ENCODE results near the gene TMEM175.

The TMEM175 gene

GRCh38 chr4:985123-985830 is 53.0 kb downstream of the TMEM175 start:
- H3K36me3 ChIP-seq (ENCODE audit: insufficient read depth, low read length): no peaks in the 10 kb centered on the region
- H3K27ac ChIP-seq (ENCODE audit: low read depth, low read length): no peak overlapping the region
- no peak overlapping the region for H3K4me3 ChIP-seq (ENCODE audit: low read depth in 1 of 2, low read length in 2 of 2)
- no peak overlapping the region for H3K9ac ChIP-seq (ENCODE audit: low read length)
- no peaks in the 10 kb centered on the region for H3K9me3 ChIP-seq (ENCODE audit: low read length)
- no peaks in the 10 kb centered on the region for H3K27me3 ChIP-seq (ENCODE audit: control insufficient read depth in 1 of 2, insufficient read depth in 2 of 2, low read length in 2 of 2)
- peaks cover 16% of the 10 kb centered on the region for H3K4me1 ChIP-seq (ENCODE audit: insufficient read depth, low read length)

GRCh38 chr4:986428-986878 is 54.2 kb downstream of the TMEM175 start:
- no peaks in the 10 kb centered on the region for H3K36me3 ChIP-seq (ENCODE audit: insufficient read depth, low read length)
- no peaks in the 10 kb centered on the region for H3K27me3 ChIP-seq (ENCODE audit: control insufficient read depth in 1 of 2, insufficient read depth in 2 of 2, low read length in 2 of 2)
- H3K4me3 ChIP-seq (ENCODE audit: low read depth in 1 of 2, low read length in 2 of 2): peak overlapping the region; percentile 74 to 77
- no peaks in the 10 kb centered on the region for H3K9me3 ChIP-seq (ENCODE audit: low read length)
- peaks cover 16% of the 10 kb centered on the region for H3K4me1 ChIP-seq (ENCODE audit: insufficient read depth, low read length)
- peak overlapping the region; percentile 50 for H3K9ac ChIP-seq (ENCODE audit: low read length)
- H3K27ac ChIP-seq (ENCODE audit: low read depth, low read length): peak overlapping the region; percentile 34

- Histone ChIP-seq H3K4me3 (ENCODE audit: low read depth in 1 of 2, low read length in 2 of 2) (peak within 1 kb of the TSS; percentile 74 to 77), H3K9ac (ENCODE audit: low read length) (peak within 1 kb of the TSS; percentile 50), H3K27ac (ENCODE audit: low read depth, low read length) (peak within 1 kb of the TSS; percentile 34), H3K9me3 (ENCODE audit: low read length) (no peaks in the 10 kb centered on the region), H3K36me3 (ENCODE audit: insufficient read depth, low read length) (no peaks in the 10 kb centered on the region), H3K27me3 (ENCODE audit: control insufficient read depth in 1 of 2, insufficient read depth in 2 of 2, low read length in 2 of 2) (no peaks in the 10 kb centered on the region), H3K4me1 (ENCODE audit: insufficient read depth, low read length) (peaks cover 16% of the 10 kb centered on the region)
Measured at GRCh38 chr4:986879-987623, 54.8 kb downstream of the TMEM175 start, which contains the start of gene IDUA. TSS of gene IDUA (plus strand) at chr4:987044. CDS start at chr4:987085, 41 bp downstream.

GRCh38 chr4:987624-988513 is 55.6 kb downstream of the TMEM175 start:
- Histone ChIP-seq H3K4me3 (ENCODE audit: low read depth in 1 of 2, low read length in 2 of 2) (peak overlapping the region; percentile 71 to 77), H3K27me3 (ENCODE audit: control insufficient read depth in 1 of 2, insufficient read depth in 2 of 2, low read length in 2 of 2) (no peaks in the 10 kb centered on the region), H3K4me1 (ENCODE audit: insufficient read depth, low read length) (peaks cover 16% of the 10 kb centered on the region), H3K36me3 (ENCODE audit: insufficient read depth, low read length) (no peaks in the 10 kb centered on the region), H3K9ac (ENCODE audit: low read length) (no peak overlapping the region), H3K9me3 (ENCODE audit: low read length) (no peaks in the 10 kb centered on the region), H3K27ac (ENCODE audit: low read depth, low read length) (no peak overlapping the region)

- Histone ChIP-seq H3K4me3 (ENCODE audit: low read depth in 1 of 2, low read length in 2 of 2) (no peak overlapping the region), H3K36me3 (ENCODE audit: insufficient read depth, low read length) (no peaks in the 10 kb centered on the region), H3K27ac (ENCODE audit: low read depth, low read length) (no peak overlapping the region), H3K9me3 (ENCODE audit: low read length) (no peaks in the 10 kb centered on the region), H3K9ac (ENCODE audit: low read length) (no peak overlapping the region), H3K4me1 (ENCODE audit: insufficient read depth, low read length) (peaks cover 16% of the 10 kb centered on the region), H3K27me3 (ENCODE audit: control insufficient read depth in 1 of 2, insufficient read depth in 2 of 2, low read length in 2 of 2) (no peaks in the 10 kb centered on the region)
Measured at GRCh38 chr4:988726-989721, 56.8 kb downstream of the TMEM175 start.

- Histone ChIP-seq H3K9ac (ENCODE audit: low read length) (no peak overlapping the region), H3K27me3 (ENCODE audit: control insufficient read depth in 1 of 2, insufficient read depth in 2 of 2, low read length in 2 of 2) (no peaks in the 10 kb centered on the region), H3K27ac (ENCODE audit: low read depth, low read length) (no peak overlapping the region), H3K4me3 (ENCODE audit: low read depth in 1 of 2, low read length in 2 of 2) (no peak overlapping the region), H3K9me3 (ENCODE audit: low read length) (no peaks in the 10 kb centered on the region), H3K36me3 (ENCODE audit: insufficient read depth, low read length) (no peaks in the 10 kb centered on the region), H3K4me1 (ENCODE audit: insufficient read depth, low read length) (peaks cover 16% of the 10 kb centered on the region)
Measured at GRCh38 chr4:989722-990471, 57.6 kb downstream of the TMEM175 start.

- H3K27ac ChIP-seq (ENCODE audit: low read depth, low read length): no peak overlapping the region
- H3K27me3 ChIP-seq (ENCODE audit: control insufficient read depth in 1 of 2, insufficient read depth in 2 of 2, low read length in 2 of 2): no peaks in the 10 kb centered on the region
- H3K36me3 ChIP-seq (ENCODE audit: insufficient read depth, low read length): no peaks in the 10 kb centered on the region
- no peak overlapping the region for H3K4me3 ChIP-seq (ENCODE audit: low read depth in 1 of 2, low read length in 2 of 2)
- peaks cover 14% of the 10 kb centered on the region for H3K4me1 ChIP-seq (ENCODE audit: insufficient read depth, low read length)
- H3K9me3 ChIP-seq (ENCODE audit: low read length): no peaks in the 10 kb centered on the region
- no peak overlapping the region for H3K9ac ChIP-seq (ENCODE audit: low read length)
Measured at GRCh38 chr4:990746-991367, 58.6 kb downstream of the TMEM175 start.

GRCh38 chr4:991451-992296 is 59.4 kb downstream of the TMEM175 start:
- Histone ChIP-seq H3K36me3 (ENCODE audit: insufficient read depth, low read length) (no peaks in the 10 kb centered on the region), H3K4me3 (ENCODE audit: low read depth in 1 of 2, low read length in 2 of 2) (no peak overlapping the region), H3K9me3 (ENCODE audit: low read length) (no peaks in the 10 kb centered on the region), H3K4me1 (ENCODE audit: insufficient read depth, low read length) (peaks cover 9% of the 10 kb centered on the region), H3K27me3 (ENCODE audit: control insufficient read depth in 1 of 2, insufficient read depth in 2 of 2, low read length in 2 of 2) (peaks cover 0 to 4% of the 10 kb centered on the region in 2 donors), H3K9ac (ENCODE audit: low read length) (no peak overlapping the region), H3K27ac (ENCODE audit: low read depth, low read length) (no peak overlapping the region)

Measured in muscle layer of colon (tissue), 2 donors.